NCI-H345 treated with DMSO at 0.1 percent for 48 hours (cell line): ENCODE data around the gene TMEM87B.

Source experiments
- DNase-seq: peaks from one replicate; lab custom pipeline; 2025; ENCODE audit not compliant: unreplicated experiment; lab: John Stamatoyannopoulos, UW

Gene TMEM87B

DNA sequence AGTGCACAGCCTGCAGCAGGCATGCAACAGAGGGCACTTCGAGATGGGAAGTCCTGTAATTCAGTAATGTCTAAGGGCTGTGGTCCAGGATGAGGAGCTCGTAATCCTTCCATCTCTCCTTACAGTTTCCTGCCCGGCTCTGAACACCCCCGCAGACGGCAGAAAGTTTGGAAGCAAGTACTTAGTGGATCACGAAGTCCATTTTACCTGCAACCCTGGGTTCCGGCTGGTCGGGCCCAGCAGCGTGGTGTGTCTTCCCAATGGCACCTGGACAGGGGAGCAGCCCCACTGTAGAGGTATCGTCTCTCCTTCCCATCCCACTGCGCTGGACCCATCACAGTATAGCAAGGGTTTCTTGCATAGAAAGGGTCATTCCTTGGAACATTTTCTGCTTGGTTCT, 109.8 kb downstream of the TMEM87B start:
- no peak for DNase-seq

DNA sequence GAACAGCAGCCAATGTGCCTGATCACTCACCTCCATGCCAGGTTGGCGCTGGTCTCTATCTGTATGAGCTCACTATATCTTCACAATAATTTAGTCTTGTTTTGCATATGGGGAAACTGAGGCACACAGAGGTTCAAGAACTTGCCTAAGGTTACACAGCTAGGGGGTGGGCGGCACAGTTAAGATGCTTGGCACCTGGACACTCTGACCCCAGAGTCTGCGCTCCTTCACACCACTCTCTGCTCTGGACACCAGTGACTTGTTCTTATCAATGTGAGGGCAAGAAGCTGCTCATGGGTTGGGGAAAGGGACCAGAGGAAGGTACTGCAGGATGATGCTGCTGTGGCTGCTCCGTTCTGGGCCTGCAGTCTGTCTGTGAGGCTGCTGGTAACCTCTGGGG, 110.2 kb downstream of the TMEM87B start:
- no peak for DNase-seq

DNA sequence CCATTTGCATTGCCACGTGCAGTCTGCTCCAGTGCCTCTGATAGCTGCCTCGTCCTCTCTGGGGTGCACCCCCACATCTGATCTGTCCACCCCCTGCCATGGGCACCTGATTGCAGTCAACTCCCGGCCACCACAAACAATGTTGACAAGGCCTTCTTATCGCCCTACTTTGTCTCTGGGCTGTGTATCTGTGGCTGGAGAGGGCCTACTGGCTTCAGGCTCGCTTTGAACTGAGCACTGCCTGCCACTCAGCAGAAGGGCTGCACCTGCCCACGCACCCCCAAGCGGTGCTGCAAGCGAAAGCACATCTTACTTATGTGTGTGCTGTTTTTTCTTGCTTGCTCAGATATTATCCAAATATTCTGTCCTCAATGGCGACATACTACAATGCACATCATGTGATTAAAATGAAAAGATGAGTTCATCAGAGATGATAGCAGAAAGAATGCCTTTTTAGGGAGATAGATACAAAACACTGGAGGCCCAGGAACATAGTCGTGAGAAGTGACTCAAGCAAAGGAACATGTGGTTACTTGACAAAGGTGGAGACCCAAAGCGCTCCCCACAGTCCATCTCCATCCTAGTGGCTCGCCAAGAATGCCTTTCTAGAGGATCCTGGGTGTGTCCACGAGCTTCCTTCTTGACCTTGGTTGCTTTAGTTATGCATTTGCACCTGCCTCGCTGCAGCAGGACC, 111.9 kb downstream of the TMEM87B start:
- no peak for DNase-seq

DNA sequence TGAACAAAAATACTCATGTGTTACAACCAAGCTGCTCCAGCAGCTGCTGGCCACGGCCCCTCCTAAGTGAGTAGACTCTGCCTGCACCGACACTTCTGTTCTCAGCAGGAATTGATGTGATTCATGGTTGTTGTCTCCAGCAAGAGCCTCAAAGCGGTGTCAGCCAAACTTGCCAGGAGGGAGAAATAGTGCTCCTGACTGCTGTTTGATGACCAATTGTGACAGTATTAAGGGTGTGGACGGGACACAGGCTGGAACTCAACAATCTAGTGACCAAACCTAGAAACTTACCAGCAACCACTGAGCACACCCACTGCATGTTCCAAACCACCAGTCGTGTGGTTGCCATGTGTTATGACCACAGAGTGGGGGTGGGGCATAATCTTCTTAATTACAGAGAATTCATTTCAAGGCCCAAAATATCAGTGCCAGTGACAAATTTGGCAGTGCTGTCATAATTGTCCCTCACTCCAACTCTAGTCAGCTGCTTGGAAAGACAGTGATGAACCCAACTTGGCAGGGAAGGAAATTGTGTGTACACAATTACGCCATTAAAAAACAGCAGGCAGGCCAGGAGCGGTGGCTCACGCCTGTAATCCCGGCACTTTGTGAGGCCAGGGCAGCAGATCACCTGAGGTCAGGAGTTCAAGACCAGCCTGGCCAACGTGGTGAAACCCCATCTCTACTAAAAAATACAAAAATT, 113.5 kb downstream of the TMEM87B start:
- no peak for DNase-seq
